NCI-H1105 (cell line): Measurements from ENCODE around the gene NTRK1.

Experiments used
- DNase-seq: peaks from one replicate; lab custom pipeline; 2025; lab: John Stamatoyannopoulos, UW

Gene NTRK1

DNA sequence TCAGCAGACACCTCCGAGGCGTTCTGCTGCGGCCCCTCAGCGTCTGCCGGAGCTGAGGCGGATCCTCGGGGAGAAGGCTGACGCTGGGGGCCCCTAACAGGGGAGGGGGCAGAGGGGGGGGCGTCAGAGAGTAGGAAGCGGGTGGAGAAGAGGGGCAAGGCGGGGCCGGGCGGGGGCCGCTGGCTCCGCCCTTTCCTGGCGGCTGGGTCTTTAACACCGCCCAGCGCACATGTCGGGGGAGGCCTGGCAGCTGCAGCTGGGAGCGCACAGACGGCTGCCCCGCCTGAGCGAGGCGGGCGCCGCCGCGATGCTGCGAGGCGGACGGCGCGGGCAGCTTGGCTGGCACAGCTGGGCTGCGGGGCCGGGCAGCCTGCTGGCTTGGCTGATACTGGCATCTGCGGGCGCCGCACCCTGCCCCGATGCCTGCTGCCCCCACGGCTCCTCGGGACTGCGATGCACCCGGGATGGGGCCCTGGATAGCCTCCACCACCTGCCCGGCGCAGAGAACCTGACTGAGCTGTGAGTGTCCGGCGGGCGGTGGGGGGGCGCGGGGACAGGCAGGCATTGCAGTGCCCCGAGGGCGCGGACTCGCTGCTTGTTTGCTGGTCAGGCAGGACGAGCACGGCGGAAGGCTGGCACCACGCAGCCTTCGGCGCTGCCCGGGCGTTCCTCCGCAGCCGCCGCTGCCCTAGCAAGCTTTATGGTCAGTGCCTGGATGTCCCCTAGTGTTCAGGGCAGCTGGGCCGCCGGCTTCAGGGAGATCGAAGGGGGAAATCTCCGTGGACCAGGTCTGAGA lies at the start of gene NTRK1:
Gene NTRK1, plus strand, starts transcription at position 238 of the 796 bp plus-strand sequence. Its CDS starts 70 bp downstream, at position 308.
- peak; percentile 63 for DNase-seq

GRCh38 chr1:156811168-156811567 lies 49.5 kb upstream of the NTRK1 start:
- DNase-seq = no peak

DNA sequence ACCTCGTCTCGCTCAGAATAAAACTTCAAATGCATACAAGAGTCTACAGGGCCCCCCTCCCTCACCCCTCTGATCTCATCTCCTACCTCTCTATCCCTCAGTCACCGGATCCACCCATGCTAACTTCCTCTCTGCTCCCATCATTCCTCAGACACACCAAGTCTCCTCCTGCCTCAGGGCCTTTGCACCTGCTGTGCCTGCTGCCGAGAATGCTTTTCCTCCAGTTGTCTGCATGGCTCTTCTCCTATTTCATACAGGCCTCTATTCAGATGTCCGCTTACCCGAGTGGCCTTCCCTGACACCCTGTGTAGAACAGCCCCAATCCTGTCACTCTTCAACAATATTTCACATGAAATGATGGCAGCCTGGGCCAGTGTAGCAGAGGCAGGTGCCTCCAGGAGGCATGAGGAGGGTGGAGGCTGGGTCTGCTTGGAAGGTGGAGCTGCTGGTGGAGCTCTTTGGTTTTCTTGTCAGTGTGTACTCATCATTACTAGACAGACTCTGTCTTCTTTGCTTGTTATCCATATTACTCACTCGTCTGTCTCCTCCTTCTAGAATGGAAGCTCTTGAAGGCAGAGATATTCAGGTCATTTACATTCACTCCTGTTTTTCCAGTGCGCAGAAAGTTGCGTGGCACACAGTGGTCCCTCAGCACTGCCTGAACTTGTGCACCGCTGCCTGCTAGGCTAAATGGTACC lies 48.2 kb upstream of the NTRK1 start:
- DNase-seq = no peak

GRCh38 chr1:156813298-156813697 lies 47.4 kb upstream of the NTRK1 start:
- no peak for DNase-seq

DNA sequence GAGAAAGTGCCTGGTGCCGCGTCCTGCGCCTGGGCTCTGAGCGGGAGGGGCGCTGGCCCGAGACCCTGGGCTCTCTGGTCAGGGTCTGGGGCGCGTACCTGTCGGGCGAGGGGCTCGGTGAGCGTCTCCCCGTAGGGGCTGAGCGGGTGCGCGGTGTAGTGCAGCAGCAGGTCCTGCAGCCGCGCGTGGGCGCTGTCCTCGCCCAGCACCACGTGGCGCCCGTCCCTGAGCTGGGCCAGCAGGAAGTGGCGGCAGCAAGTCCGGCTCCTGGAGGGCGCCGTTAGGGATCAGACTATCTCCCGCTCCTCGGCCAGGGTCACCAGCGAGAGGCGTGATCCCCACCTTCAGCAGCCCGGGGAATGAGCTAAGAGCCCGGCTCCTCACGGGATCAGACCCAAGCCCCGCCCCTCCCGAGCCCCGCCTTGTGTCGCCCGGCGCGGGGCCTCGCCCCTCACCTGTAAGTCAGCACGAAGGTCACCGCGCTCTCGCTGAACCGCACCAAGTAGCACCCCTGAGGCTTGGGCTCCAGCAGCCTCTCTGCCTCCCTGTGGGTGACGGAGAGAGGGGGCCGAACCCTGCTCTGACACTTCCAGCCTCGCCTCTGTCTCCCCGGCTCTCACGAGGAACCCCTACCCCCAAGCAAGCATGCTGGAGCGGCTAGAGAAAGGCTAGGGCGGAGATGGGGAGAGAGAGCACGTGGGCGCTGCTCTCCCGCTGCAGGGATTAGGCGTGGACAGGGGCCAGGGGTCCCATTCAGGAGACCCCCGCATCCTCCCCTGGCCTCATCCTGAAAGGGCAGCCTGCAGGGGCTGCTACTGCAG lies 46.7 kb upstream of the NTRK1 start:
- peak; percentile 44 for DNase-seq

GRCh38 chr1:156814571-156815260 lies 45.9 kb upstream of the NTRK1 start:
- no peak for DNase-seq

- no peak for DNase-seq
Observed at GRCh38 chr1:156815307-156815826, 45.3 kb upstream of the NTRK1 start.

DNA sequence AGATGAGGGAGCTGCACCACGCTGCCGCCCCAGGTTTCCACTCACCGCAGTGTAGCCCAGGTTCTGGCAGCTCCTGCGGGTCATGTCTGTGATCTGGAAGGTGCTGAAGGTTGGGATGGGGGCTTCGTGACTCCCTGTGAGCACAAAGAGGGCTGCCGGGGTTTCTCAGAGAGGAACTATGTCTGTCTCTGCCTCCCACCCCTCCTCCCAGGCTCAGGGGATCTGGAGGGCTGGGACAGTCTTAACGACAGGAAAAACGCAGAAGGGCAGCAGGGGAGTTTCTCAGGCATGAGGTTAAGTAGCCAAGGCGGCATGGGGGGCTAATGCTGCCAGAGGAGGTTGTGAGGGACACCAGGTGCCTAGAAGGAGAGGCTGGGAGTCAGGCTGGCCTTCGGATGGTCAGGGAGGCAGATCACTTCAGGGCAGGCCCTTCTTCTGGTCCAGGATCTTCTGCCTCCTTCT lies 44.7 kb upstream of the NTRK1 start:
- DNase-seq = no peak

DNA sequence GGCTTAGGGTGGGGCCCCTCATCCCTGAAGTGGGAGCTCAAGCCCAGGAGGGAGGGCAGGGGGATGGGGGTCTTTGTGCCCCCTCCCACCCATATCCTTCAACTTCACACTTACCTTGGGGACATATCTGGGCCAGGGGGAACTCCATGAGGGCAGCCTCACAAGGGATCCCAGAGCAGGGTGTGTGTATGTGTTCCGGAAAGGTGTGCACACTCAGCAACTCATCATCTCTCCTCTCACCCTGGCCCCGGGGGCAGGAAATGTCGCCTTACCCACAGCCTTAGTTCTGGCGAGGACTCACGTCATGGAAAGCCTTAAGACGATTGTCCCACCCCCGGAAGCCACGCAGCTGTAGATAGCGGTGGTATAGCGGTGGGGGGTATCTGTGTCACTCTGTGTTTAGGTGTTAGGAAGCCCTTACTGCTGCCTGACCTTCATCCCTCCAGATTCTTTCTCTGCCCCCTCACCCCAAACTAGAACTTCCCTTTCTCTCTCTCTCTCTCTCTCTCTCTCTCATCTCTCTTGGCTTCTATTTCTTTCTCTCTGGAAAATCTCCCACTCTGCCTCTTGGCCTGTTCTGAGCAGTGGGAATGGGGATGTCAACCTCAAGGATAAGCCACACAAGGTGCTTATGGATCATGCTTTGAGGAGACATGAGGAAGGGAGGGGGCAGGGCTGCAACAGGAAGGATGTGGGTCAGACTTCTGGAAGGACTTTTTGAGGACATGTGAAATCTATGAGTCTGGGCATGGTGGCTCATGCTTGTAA lies 43.9 kb upstream of the NTRK1 start, which contains the start of gene SH2D2A:
Gene SH2D2A, minus strand, starts transcription at position 288 of the 768 bp plus-strand sequence. Its CDS starts 140 bp downstream, at position 148.
- no peak for DNase-seq

GRCh38 chr1:156821801-156822200 lies 38.9 kb upstream of the NTRK1 start:
- no peak for DNase-seq

- no peak for DNase-seq
Observed at GRCh38 chr1:156822680-156823079, 38.0 kb upstream of the NTRK1 start.

DNA sequence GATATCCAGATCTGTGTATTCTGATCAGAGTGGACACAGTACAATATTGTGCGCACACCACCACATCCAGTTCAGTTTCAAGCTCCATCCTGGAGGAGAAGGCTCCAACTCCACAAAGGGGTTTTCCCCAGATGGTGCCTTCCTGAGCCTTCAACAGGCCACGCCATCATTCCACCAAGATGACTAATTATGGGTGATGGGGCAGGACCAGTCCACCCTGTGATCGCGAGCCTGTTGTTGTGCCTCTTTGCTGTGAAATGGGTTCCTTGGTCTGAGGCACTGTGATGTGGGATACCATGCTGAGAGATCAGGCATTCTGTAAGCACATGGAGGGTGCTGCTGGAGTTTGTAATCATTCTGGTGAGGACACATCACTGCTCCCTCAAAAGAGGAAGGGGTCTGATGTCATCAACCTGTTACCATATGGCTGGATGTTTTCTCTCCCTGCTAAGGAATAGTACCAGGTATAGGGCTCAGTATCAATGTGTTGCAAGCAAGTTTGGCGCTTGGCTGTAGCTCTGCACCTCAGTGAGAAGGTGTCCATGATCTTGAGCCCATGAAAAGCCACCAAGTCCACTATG lies 37.4 kb upstream of the NTRK1 start:
- DNase-seq = no peak

DNA sequence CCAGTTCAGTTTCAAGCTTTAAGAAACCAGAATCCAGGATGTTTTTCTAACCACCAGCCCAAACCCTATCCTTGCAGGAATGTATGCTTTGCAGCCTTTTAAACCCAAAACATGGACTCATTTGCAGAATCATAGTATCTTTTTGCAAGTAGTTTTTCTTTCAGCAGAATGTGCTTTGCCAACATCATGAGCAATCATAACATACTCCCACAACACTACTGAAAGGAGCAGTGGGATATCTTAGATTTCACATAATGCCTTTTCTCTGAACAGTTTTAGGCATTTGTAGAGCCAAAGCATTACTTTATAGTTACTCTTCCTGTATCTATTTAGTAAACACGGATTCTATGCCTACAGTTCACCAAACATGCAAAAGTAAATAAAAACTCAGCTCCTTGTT lies 34.0 kb upstream of the NTRK1 start:
- DNase-seq = no peak

DNA sequence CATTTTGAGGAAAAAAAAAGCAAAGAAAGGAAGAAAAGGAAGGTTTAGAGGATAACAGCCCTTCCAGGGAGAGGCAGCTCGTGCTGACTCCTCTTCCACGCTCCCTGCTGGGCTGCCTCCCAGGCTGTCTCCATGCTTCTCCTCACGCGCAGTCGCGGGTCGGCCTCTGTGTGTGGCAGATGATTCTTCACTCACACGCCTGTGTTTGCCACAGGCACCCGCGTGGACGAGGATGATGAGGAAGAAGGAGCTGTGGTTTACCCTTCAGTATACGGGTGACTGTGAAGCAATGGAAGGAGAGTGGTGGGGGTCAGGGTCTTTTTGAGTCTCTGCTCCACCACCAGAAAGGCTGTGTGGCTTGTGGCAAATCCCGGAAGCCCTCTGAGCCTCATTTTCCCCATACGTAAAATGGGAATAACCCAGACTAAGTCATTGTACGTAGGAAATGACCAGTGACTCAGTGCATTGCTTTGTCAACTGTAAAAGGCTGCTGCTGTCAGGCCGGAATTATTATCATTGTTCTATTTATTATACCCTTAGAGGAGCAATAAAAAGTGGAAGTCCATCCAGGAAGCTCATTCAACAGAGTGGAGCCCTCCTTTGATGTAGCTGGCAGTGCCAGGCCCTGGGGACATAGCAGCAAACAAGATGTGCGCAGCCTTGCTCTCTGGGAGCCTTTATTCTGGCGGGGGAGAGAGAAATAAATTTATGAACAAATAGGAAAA lies 32.1 kb upstream of the NTRK1 start:
- DNase-seq = no peak

DNA sequence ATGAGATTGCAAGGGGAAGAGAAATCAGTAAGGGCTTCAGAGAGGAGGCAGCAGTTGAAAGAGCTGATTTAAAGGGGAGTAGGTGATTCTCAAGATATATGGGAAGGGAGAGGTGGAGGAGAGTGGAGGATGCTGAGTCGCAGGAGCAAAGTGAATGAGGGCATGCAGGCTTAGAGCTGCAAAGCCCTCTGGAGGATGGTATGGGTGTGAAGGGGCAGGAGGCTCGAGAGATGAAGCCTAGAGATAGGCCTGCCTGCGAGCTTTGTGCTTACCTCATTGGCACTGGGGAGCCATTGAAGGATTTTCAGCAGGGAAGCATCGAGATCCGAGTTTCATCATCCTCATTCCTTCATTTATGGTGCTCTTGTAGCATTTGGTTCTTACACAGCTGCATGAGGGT lies 28.2 kb upstream of the NTRK1 start:
- DNase-seq = no peak

GRCh38 chr1:156833603-156834002 lies 27.1 kb upstream of the NTRK1 start:
- no peak for DNase-seq

GRCh38 chr1:156834322-156834721 lies 26.3 kb upstream of the NTRK1 start:
- no peak for DNase-seq

DNA sequence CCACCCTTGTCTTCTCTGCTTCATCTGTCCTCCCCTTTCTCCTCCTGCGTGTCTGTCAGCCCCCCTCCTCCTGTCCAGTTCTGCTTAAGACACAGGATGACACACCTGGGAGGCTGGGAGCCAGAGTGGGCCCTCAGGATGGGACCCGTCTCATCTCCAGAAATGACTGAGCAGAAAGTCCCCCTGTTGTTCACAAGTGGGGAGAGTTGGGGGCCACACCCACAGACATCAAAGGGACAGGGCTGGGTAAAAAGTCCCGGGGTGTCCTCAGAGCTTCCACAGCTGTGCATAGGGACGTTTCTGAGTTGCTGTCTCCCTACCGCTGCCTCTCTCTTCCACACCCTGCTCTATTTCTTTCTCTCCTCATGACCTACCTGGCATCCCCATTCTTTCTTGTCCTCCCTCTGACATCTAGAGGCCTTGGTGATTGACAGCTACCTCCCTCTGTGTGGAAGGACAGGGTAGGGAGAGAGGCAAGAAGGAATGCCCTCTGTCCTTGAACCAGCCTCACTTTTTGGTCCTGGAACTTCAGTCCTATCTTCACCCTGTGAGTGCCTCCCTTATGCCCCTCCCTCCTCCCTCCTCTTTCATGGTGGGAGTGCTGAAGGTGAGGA lies 24.5 kb upstream of the NTRK1 start:
- no peak for DNase-seq

DNA sequence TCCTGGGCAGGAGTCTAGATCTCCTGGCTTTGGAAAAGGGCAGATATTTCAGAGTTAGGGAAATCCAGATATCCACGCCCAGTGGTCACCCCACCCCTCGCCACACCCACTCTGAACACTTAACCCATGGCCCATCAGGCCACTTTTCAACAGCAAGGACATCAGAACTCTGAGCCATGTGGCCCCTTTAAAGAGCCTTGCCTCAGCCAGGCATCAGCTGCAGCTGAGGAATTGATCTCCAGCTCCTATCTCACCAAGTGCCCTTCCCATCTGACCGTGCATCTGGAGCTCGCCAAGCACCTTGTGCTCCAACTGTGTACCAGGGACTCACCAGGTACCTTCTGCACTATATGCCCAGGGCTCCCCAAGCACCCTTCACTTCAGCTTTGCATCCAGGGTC lies 23.8 kb upstream of the NTRK1 start:
- no peak for DNase-seq
